ENCODE data around the gene HOXD4.

The HOXD4 gene

GRCh38 chr2:176165370-176166050, 14.2 kb downstream of the HOXD4 start:
- H3K79me2 ChIP-seq (ENCODE audit: control insufficient read depth, low read length), result no peaks in the 10 kb centered on the region
- TF ChIP-seq EZH2phosphoT487 (IDR thresholded peaks at IDR 0.05; ENCODE audit: borderline replicate concordance, low read length) (no peak), CTCF (IDR thresholded peaks at IDR 0.05; ENCODE audit: low read depth, low read length, poor library complexity, severe bottlenecking) (no peak)
- no peak overlapping the region for H3K4me3 ChIP-seq (ENCODE audit: low read length)
- no peaks in the 10 kb centered on the region for H3K27me3 ChIP-seq (ENCODE audit: control insufficient read depth, low read length)
- no peaks in the 10 kb centered on the region for H3K9me2 ChIP-seq (replicated peaks; ENCODE audit: control insufficient read depth, low read length)
- H3K36me3 ChIP-seq (ENCODE audit: control insufficient read depth, low read length), result no peaks in the 10 kb centered on the region
- H3F3A ChIP-seq (ENCODE audit: control insufficient read depth, insufficient read depth), result no peaks in the 10 kb centered on the region
- no peak overlapping the region for H3K4me2 ChIP-seq (ENCODE audit: low read length)
- no peaks in the 10 kb centered on the region for H4K20me1 ChIP-seq (ENCODE audit: control insufficient read depth, insufficient read depth, low read depth, low read length)
- H3K9me3 ChIP-seq (ENCODE audit: control insufficient read depth, insufficient read depth, low read length), result no peaks in the 10 kb centered on the region; the same call in 1 of the 2 replicates
- H3K4me1 ChIP-seq (ENCODE audit: control insufficient read depth, low read length), result no peaks in the 10 kb centered on the region
- H3K27ac ChIP-seq (ENCODE audit: low read depth, low read length), result no peak overlapping the region

- Histone ChIP-seq H3K4me3 (ENCODE audit: low read length) (no peak overlapping the region), H4K20me1 (ENCODE audit: control insufficient read depth, insufficient read depth, low read depth, low read length) (no peaks in the 10 kb centered on the region), H3K27ac (ENCODE audit: low read depth, low read length) (no peak overlapping the region), H3K9me3 (ENCODE audit: control insufficient read depth, insufficient read depth, low read length) (no peaks in the 10 kb centered on the region), H3K36me3 (ENCODE audit: control insufficient read depth, low read length) (no peaks in the 10 kb centered on the region), H3K27me3 (ENCODE audit: control insufficient read depth, low read length) (no peaks in the 10 kb centered on the region), H3F3A (ENCODE audit: control insufficient read depth, insufficient read depth) (no peaks in the 10 kb centered on the region), H3K4me2 (ENCODE audit: low read length) (no peak overlapping the region), H3K79me2 (ENCODE audit: control insufficient read depth, low read length) (no peaks in the 10 kb centered on the region), H3K9me2 (replicated peaks; ENCODE audit: control insufficient read depth, low read length) (no peaks in the 10 kb centered on the region), H3K4me1 (ENCODE audit: control insufficient read depth, low read length) (no peaks in the 10 kb centered on the region)
- TF ChIP-seq CTCF (IDR thresholded peaks at IDR 0.05; ENCODE audit: low read depth, low read length, poor library complexity, severe bottlenecking), result no peak
- no peak for TF ChIP-seq EZH2phosphoT487 (IDR thresholded peaks at IDR 0.05; ENCODE audit: borderline replicate concordance, low read length)
Measured at GRCh38 chr2:176166272-176166671, 14.9 kb downstream of the HOXD4 start.

- no peaks in the 10 kb centered on the region for H3F3A ChIP-seq (ENCODE audit: control insufficient read depth, insufficient read depth)
- H3K9me3 ChIP-seq (ENCODE audit: control insufficient read depth, insufficient read depth, low read length), result no peaks in the 10 kb centered on the region
- TF ChIP-seq EZH2phosphoT487 (IDR thresholded peaks at IDR 0.05; ENCODE audit: borderline replicate concordance, low read length) (no peak), CTCF (IDR thresholded peaks at IDR 0.05; ENCODE audit: low read depth, low read length, poor library complexity, severe bottlenecking) (no peak)
- no peaks in the 10 kb centered on the region for H4K20me1 ChIP-seq (ENCODE audit: control insufficient read depth, insufficient read depth, low read depth, low read length)
- H3K4me2 ChIP-seq (ENCODE audit: low read length), result no peak overlapping the region
- H3K36me3 ChIP-seq (ENCODE audit: control insufficient read depth, low read length), result no peaks in the 10 kb centered on the region
- no peaks in the 10 kb centered on the region for H3K27me3 ChIP-seq (ENCODE audit: control insufficient read depth, low read length)
- H3K4me3 ChIP-seq (ENCODE audit: low read length), result no peak overlapping the region
- no peaks in the 10 kb centered on the region for H3K9me2 ChIP-seq (replicated peaks; ENCODE audit: control insufficient read depth, low read length)
- no peaks in the 10 kb centered on the region for H3K79me2 ChIP-seq (ENCODE audit: control insufficient read depth, low read length)
- H3K4me1 ChIP-seq (ENCODE audit: control insufficient read depth, low read length), result no peaks in the 10 kb centered on the region
- H3K27ac ChIP-seq (ENCODE audit: low read depth, low read length), result no peak overlapping the region
Measured at GRCh38 chr2:176167398-176167797, 16.0 kb downstream of the HOXD4 start.
